GM19025 (cell line): ENCODE data around the gene MAPKBP1.

ENCODE experiments used
- ATAC-seq: cut with Tn5 transposase; IDR thresholded peaks from one replicate; pipeline ENCODE4 v1.9.1; 2021; ENCODE audit warnings: mild to moderate bottlenecking, low read depth, moderate library complexity; ENCODE audit not compliant: unreplicated experiment

The MAPKBP1 gene

DNA sequence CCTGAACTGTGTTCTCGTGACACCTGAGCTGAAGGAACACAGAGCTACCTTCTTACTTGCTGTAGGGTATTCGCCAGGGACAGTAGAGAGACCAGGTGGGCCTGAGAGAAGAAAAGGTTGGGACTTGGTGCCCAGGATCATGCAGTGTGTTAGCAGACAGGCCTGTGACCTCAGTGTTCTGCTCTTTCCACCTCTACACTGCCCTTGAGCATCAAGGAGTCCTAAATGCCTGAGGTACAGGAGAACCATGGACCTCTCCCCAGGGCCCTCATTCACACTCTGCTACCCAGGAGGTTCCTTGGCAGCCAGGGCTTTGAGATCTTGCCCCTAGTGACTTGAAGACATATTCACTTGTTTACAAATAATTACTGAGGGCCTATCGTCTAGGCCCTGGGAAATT is 31.4 kb downstream of the MAPKBP1 start:
- no peak for ATAC-seq

DNA sequence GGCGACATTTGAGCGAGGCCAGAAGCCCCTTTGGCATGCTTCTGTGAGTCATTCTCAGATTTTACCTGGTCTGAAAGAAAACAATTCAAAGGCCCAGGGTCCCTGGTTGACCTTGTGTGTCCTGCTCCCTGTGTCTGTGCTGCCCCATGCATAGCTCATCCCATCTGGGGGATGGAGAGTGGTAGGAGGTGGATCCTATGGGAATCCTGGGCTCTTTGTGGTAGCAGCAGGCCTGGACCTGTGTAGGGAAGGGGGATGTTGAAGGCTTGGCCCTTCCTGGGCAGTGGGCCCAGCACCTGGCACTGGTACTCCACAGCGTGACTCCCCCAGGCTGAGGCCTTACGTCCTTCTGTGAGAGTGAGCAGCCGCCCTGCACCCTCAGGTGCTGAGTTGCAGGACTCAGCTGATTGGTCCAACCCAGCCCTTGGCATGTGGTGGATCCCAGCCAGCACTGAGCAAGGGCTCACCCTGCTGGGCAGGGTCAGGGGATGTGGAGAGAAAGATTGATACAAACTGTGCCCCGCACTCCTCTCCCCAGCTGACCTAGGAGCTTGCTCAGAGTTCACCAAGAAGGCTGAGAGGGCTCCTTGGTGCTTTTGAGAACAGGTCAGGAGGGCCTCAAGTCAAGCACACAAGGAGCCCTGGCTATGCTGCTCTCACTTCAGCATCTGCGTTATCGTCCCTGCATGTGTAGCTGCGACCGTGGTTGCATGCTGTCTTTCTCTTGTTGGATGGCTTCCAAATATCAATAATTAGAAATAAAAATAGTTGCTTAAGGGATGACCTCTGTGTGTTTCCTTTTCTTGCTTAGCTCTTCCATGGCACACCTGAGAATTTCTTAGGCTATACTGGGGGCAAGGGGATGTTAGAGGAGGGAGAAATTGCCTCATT is 32.3 kb downstream of the MAPKBP1 start:
- no peak for ATAC-seq

DNA sequence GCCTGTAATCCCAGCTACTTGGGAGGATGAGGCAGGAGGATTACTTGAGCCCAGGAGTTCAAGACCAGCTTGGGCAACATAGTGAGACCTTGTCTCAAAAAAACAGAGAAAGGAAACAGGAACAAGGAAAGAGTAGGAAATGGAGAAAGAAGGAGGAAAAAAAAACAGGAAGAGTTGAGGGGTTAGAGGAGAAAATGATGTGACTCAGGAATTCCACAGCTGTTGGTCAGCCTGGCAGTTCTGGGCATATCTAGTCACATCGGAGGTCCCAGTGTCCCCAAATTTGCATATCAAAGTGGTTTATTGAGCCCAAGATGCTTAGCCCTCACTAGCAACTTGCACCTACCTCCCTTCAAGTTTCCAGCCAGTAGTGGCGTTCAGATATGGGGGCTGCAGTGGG is 34.8 kb downstream of the MAPKBP1 start:
- ATAC-seq, result no peak

DNA sequence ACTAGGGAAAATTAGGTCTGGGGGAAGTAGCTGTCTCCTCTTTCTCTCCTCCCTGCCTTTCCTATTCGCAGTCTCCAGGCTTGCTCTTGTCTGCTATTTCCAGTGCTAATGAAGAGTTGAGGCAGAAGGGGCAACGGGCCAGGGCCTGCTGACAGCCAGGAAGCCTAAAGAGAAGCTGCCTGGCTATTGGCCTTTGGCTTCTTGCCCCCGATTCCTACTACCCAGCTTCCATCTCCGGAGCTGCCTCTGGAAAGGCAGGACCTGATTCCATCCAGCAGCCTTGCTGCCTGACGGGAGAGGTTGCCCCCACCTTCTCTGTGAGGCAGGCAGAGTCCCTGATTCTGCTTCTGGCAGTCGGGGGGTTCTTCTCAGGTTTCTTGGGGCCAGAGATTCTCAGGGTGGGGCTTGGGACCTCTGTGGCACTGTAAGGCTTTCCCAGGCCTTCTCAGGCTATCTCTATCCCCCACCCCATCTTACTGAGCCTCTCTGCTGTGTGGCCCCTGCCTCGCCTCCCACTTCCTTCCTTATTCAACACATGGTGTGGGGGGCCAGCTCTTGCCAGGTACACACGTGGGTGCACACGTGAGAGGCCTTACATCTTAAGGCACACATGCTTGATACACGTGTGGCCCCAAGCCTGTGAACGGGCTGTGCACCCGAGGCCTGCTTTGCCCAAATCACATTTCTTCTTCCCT is 35.4 kb downstream of the MAPKBP1 start:
- ATAC-seq, result no peak

DNA sequence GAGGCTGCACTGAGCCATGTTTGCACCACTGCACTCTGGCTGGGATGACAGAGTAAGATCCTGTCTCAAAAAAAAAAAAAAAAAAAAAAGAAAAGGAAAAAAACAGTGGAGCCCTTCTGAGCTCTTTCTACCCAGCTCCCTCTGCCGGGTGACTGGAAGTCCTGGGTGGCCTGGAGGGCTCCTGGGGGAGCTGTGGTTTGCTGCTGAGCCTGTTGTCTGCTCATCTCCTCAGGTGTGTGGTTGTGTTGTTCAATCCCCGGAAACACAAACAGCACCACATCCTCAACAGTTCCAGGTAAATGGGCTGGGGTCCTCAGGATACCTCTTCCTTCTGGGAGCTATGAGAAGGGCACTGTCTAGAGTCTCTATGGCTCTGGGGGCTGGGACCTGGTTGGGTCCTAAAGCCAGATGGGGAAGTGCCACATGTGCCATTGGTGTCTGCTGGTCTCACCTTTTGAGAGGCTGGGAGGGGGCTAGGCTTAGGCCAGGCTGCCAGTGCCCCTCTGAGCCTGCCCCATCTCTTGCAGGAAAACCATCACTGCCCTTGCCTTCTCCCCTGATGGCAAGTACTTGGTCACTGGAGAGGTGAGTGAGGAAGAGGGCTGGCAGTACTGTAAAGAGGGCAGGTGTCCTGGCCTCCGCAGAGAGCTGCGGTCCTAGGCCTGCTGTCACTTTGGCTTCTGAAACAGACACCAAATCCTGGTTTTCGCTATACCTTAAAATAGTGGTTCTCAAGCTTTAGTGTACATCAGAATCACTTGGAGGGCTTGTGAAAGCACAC is 36.6 kb downstream of the MAPKBP1 start:
- no peak for ATAC-seq

DNA sequence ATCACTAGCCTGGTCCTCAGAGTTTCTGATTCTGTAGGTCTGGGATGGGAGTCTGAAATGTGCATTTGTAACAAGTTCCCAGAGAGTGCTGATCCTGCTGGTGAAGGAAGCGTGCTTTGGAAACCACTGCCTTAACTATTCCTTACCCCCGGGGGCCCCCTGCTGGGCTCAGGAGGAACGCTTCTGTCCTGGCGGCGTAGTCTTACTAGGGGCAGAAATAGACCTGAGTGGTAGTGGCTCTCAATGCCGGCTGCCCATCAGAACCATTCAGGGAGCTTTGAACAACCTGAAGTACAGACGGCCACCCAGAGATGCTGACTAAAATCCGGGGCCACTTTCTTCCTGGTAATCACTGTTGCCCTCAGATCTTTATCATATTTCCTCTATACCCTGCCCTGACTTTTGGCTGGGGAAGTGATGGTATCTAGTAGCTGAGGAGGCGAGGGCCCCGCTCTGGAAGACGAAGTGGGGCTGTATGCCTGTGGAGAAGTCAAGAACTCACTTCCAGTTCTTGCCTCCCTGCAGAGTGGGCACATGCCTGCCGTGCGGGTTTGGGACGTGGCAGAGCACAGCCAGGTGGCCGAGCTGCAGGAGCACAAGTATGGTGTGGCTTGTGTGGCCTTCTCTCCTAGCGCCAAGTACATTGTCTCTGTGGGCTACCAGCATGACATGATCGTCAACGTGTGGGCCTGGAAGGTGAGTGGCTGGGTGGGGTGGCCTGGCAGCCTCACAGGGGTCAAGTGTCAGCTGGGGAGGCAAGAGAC is 37.3 kb downstream of the MAPKBP1 start:
- no peak for ATAC-seq

DNA sequence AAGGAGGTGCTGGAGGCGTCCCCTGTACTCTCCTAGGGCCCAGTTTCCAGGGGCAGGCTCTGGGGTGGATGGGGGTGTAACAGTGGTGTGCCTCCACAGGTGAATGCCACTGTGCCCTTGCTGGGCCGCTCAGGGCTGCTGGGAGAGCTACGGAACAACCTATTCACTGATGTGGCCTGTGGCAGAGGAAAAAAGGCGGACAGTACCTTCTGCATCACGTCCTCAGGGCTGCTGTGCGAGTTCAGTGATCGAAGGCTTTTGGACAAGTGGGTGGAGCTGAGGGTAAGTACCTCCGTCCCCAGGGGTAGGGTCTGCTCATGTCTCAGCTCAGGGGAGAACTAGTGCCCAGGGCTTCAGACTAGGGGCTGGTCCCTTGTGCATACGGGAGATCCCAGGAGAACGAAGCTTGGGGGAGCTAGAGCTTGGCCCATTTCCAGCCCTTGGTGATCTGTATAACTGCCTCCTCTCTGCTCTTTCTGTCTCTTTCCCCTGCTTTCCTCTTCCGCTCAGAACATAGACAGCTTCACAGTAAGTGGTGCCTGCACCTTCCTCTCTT is 38.6 kb downstream of the MAPKBP1 start:
- ATAC-seq, result no peak

DNA sequence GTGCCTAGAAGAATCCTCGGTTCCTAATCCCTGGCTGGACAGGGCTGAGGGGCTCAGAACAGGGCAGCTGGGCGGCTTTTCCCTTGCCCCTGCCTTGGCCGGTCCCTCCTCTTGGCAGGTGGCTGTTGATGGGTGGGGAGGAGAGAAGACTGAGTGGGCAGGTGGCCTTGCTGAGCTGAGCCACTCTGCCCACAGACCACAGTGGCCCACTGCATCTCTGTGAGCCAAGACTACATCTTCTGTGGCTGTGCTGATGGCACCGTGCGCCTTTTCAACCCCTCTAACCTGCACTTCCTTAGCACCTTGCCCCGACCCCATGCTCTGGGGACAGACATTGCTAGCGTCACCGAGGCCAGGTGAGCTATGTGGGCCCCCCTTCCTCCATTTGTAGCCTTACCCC is 39.1 kb downstream of the MAPKBP1 start:
- ATAC-seq, result no peak

DNA sequence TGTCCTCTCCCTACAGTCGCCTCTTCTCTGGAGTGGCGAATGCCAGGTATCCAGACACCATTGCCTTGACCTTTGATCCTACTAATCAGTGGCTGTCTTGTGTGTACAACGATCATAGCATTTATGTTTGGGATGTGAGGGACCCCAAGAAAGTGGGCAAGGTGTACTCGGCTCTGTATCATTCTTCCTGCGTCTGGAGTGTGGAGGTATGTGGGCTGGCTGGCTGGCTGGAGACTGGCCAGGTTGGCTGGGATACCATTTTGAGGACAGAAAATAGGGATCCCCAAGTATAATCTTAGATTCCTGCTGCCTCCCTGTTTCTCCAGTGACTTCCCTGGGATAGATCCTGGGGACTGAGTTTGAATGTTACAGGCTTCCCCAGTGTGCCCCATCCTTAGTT is 40.2 kb downstream of the MAPKBP1 start:
- ATAC-seq, result no peak

DNA sequence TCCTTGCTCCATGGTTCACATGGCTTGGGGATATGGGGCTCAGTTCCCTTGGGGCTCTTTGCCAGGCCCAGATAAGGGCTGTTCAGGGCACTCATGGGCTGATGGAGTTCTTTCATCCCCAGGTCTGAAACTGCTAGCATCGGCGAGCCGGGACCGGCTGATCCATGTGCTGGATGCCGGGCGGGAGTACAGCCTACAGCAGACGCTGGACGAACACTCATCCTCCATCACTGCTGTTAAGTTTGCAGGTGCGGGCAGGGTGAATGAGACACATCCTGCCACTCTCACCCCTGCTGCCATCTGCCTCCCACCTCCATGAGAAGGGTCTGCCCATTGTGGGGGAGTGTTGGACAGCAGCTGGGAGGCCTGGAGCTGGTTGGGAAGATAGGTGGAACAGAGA is 42.5 kb downstream of the MAPKBP1 start:
- no peak for ATAC-seq

DNA sequence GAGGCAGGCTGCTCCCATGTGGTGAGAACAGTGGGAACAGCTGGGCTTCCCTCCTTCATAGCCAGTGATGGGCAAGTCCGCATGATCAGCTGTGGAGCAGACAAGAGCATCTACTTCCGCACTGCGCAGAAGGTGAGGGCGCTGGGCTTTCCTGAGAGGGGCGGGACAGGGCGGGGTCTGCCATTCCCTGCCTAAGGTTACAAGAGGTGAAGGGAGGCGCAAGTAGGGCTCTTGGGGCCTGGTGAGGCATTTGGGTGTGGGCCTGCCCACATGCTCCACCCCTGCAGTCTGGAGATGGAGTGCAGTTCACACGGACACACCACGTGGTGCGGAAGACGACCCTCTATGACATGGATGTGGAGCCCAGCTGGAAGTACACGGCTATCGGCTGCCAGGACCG is 43.0 kb downstream of the MAPKBP1 start:
- no peak for ATAC-seq

DNA sequence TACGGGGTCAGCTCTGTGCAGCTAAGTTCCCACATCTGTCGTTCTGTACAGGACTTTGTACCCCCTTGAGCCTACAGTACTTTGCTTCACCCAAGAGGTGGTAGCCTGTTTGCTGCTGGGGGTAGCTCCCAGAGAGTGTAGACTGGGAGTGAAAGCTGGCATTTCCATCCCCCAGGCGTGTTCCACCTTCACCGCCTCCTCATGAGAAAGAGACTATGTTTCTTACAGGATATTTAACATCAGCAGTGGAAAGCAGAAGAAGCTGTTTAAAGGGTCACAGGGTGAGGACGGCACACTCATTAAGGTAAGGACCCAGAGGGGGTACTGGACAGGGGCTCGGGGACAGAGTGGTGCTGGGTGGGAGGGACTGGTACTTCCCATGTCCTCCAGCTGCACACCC is 43.5 kb downstream of the MAPKBP1 start:
- no peak for ATAC-seq

DNA sequence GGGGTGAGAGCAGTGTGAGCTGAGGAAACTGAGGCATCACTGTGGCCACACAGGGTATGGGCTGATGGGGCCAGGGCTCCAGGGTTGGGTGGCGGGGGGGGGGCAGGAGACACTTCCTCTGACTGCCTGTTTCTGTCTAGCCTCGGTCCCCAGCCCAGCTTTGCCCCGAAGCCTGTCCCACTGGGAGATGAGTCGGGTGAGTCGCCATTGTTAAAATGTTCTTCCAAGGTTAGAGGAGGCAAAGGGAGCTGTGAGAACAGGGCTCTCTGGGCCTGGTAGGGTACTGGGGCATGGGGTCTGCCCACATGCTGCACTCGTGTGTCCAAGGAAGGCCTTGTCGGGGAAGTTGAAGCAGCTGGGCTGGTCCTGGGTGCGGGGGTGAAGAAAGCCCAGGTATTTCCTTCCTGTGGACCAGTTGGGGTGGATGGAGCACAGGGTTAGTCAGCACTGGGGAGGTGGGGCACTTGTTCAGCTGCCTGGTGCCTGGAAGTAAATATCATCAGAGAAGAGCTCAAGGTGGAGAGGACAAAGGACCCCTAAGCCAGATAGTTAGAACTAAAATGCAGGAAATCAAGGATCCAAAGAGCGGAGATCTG is 45.3 kb downstream of the MAPKBP1 start:
- no peak for ATAC-seq

DNA sequence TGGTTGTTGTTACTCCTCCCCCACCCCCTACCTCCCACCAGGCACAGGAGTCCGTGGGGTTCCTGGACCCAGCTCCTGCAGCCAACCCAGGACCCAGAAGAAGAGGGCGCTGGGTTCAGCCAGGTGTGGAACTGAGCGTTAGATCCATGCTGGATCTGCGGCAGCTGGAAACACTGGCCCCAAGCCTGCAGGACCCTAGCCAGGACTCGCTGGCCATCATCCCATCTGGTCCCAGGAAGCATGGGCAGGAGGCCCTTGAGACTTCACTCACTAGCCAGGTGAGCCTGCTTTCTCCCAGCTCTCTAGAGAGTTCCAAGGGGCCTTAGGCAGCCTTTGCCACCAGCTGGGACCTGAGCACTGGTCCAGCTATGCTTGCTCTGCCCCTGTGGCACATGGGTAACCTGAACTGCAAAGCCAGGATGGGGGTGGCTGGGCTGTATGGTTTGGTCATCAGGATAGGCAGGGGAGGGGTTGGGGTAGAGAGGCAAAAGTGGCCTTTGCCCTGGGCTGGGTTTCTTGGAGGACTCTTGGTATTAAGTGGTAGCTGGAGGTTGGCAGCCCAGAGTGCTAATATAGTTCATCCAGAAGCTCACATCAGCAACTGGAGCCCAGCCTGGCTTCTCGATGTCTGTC is 46.6 kb downstream of the MAPKBP1 start:
- ATAC-seq, result no peak

DNA sequence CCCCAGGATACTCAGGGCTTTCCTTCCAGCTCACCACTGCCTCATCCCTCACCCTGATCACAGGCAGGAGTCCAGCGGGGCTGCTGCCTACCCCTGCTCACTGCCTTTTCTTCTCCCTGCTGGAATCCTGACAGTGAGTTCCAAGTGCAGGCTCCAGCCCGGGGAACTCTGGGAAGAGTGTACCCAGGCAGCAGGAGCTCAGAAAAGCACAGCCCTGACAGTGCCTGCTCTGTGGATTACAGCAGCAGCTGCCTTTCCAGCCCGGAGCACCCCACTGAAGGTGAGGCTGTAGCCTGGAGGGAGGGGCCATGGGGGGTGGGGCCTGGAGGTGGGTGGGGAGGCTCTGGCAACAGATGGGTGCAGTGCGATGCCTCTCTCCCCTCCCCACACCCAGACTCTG is 47.5 kb downstream of the MAPKBP1 start:
- ATAC-seq, result no peak

DNA sequence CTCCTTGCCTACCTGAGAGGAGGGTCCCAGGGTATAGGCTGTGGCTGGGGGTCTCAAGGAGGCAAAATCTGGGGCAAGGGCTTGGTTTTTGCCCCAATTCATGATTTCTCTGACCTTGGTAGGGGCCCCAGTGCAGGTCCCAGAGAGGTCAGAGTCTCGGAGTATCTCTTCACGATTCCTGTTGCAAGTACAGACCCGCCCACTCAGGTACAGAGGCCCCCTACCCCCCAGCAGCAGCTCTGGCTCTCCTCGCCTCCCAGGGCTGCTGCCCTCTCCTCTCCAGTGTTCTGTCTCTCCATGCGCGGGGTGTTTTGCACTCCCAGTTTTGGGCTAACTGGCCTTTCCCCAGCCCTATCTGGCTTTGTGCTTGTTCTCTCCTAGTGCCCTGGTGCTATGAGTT is 48.2 kb downstream of the MAPKBP1 start:
- no peak for ATAC-seq

DNA sequence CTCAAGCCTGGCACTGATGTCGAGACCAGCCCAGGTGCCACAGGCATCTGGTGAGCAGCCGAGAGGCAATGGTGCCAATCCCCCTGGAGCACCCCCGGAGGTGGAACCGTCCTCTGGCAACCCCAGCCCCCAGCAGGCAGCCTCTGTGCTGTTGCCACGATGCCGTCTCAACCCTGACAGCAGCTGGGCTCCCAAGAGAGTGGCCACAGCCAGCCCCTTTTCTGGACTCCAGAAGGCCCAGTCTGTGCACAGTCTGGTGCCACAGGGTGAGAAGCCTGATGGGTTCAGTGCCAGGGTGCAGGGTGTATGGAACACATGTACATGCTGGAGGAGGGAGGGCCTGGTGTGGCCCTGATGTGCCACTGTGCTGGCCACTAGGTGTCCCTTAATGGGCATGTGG is 48.7 kb downstream of the MAPKBP1 start:
- ATAC-seq, result no peak

DNA sequence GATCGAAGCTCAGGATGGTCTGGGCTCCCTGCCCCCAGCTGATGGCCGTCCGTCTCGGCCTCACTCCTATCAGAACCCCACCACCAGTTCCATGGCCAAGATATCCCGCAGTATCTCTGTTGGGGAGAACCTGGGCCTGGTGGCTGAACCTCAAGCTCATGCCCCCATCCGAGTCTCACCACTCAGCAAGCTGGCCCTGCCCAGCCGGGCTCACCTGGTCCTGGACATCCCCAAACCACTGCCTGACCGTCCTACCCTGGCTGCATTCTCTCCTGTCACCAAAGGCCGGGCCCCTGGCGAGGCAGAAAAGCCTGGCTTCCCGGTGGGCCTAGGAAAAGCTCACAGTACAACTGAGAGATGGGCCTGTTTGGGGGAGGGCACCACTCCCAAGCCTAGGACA is 49.2 kb downstream of the MAPKBP1 start:
- no peak for ATAC-seq

DNA sequence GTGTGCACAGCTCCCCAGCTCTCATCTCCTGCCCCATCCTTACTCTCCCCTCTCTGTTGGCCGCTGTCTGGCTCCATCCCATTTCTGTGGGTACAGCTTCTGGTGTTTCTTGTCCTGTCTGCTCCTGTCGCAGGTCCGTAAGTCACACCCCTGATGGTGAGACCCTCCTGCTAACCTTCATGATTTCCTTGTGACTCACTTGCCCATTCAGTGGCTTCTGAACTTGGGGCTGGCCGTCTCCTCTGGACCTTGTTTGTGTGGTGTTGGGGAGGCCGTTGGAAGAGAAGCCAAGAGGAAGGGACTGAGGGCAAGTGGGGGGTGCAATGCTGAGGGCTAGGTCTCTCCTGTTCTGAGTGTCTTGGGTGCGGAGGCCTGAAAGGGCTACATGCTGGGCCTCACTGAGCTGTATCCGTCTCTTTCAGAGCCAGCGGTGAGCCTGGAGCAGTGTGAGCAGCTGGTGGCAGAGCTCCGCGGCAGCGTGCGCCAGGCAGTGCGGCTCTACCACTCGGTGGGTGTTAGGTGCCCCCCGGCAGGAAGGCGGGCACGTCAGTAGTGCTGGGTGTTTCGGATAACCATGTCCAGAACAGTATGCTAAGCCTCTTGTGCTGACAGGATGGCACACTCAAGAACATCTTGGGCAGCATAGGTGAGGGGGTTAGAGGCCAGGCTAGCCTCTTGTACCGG is 49.9 kb downstream of the MAPKBP1 start:
- no peak for ATAC-seq
